ENCODE results near the gene IFRD2.

Gene IFRD2

GRCh38 chr3:50292159-50293078 is at the start of gene IFRD2:
IFRD2 (minus strand) TSS chr3:50292429; CDS start chr3:50292274, 155 bp downstream.
- peak; percentile 93 for DNase-seq

- DNase-seq: no peak
Measured at GRCh38 chr3:50341537-50341936, 49.3 kb upstream of the IFRD2 start.

- DNase-seq: no peak
Measured at GRCh38 chr3:50340448-50341329, 48.5 kb upstream of the IFRD2 start, which contains the start of gene RASSF1. RASSF1 (minus strand) TSS chr3:50340836; CDS start chr3:50340805, 31 bp downstream.

GRCh38 chr3:50340147-50340447 is 47.9 kb upstream of the IFRD2 start:
- DNase-seq: no peak

- DNase-seq: no peak
Measured at GRCh38 chr3:50339485-50340146, 47.4 kb upstream of the IFRD2 start.

GRCh38 chr3:50338965-50339364 is 46.7 kb upstream of the IFRD2 start:
- DNase-seq: no peak

GRCh38 chr3:50337175-50337861 is 45.1 kb upstream of the IFRD2 start:
- DNase-seq: peak; percentile 98

- DNase-seq: no peak
Measured at GRCh38 chr3:50336452-50337174, 44.4 kb upstream of the IFRD2 start.

- no peak for DNase-seq
Measured at GRCh38 chr3:50334339-50335075, 42.3 kb upstream of the IFRD2 start.

- DNase-seq: no peak
Measured at GRCh38 chr3:50333744-50334328, 41.6 kb upstream of the IFRD2 start.

GRCh38 chr3:50331364-50331907 is 39.2 kb upstream of the IFRD2 start:
- DNase-seq: no peak

GRCh38 chr3:50330330-50330729 is 38.1 kb upstream of the IFRD2 start:
- no peak for DNase-seq

- peak; percentile 96 for DNase-seq
Measured at GRCh38 chr3:50327943-50328691, 35.9 kb upstream of the IFRD2 start, which contains the start of gene TUSC2. TUSC2 (minus strand) TSS chr3:50328223; CDS start chr3:50328099, 124 bp downstream.

- DNase-seq: no peak
Measured at GRCh38 chr3:50327129-50327528, 34.9 kb upstream of the IFRD2 start.

- no peak for DNase-seq
Measured at GRCh38 chr3:50326182-50326541, 33.9 kb upstream of the IFRD2 start.

- no peak for DNase-seq
Measured at GRCh38 chr3:50325497-50326181, 33.4 kb upstream of the IFRD2 start.

- no peak for DNase-seq
Measured at GRCh38 chr3:50325113-50325480, 32.9 kb upstream of the IFRD2 start.

GRCh38 chr3:50324351-50325112 is 32.3 kb upstream of the IFRD2 start:
- DNase-seq: peak; percentile 74

All from NCI-H146 (cell line).